ENCODE data around the gene ANKS4B. TPM values are rescaled to one million over a fixed set of nuclear protein-coding genes. Genes with fewer than 3 reads are reported as not detected.

ANKS4B gene
- total and polyA plus RNA-seq, 8 donors, result 0.23 to 9.0 (median 0.61) TPM; not detected in 3

- Histone ChIP-seq H3K4me3 (no peak overlapping the region), H3K4me1 (no peaks in the 10 kb centered on the region), H3K27me3 (peaks cover 0 to 6% (median 0%) of the 10 kb centered on the region in 3 donors), H3K9me3 (no peaks in the 10 kb centered on the region), H3K27ac (no peak overlapping the region), H3K36me3 (no peaks in the 10 kb centered on the region)
- WGBS, 5 donors, result 78 to 88% (median 85%) methylated on average over 15 of the region's 15 CpGs
- intact Hi-C loops (cut with DNase I; ENCODE audit: low total_unique reads), result no loop called here
- DNase-seq, result no peak
- TF ChIP-seq POLR2AphosphoS5 (IDR thresholded peaks at IDR 0.05), result no peak
- no peak for TF ChIP-seq POLR2A (IDR thresholded peaks at IDR 0.05)
- no peak for TF ChIP-seq CTCF (IDR thresholded peaks at IDR 0.05)
- TF ChIP-seq EP300 (IDR thresholded peaks at IDR 0.05), result no peak
These were observed 16.8 kb downstream of the ANKS4B start for GRCh38 chr16:21250072-21250923.

GRCh38 chr16:21253470-21253869 lies 20.0 kb downstream of the ANKS4B start:
- intact Hi-C loops (cut with DNase I; ENCODE audit: low total_unique reads), result no loop called here
- Histone ChIP-seq H3K36me3 (no peaks in the 10 kb centered on the region), H3K4me3 (no peak overlapping the region), H3K4me1 (no peaks in the 10 kb centered on the region), H3K9me3 (no peaks in the 10 kb centered on the region), H3K27me3 (peaks cover 0 to 6% (median 0%) of the 10 kb centered on the region in 3 donors), H3K27ac (no peak overlapping the region)
- 77 to 87% (median 84%) methylated on average over 3 of the region's 3 CpGs for WGBS, 5 donors
- TF ChIP-seq EP300 (IDR thresholded peaks at IDR 0.05) (no peak), POLR2A (IDR thresholded peaks at IDR 0.05) (no peak), CTCF (IDR thresholded peaks at IDR 0.05) (no peak), POLR2AphosphoS5 (IDR thresholded peaks at IDR 0.05) (no peak)
- DNase-seq, result no peak

- Histone ChIP-seq H3K27ac (no peak overlapping the region), H3K9me3 (no peaks in the 10 kb centered on the region), H3K27me3 (peaks cover 0 to 6% (median 0%) of the 10 kb centered on the region in 3 donors), H3K4me3 (no peak overlapping the region), H3K4me1 (peaks cover 0 to 12% (median 4%) of the 10 kb centered on the region in 4 donors), H3K36me3 (no peaks in the 10 kb centered on the region)
- DNase-seq, result no peak
- TF ChIP-seq POLR2AphosphoS5 (IDR thresholded peaks at IDR 0.05), result no peak
- TF ChIP-seq CTCF (IDR thresholded peaks at IDR 0.05), result no peak
- no peak for TF ChIP-seq POLR2A (IDR thresholded peaks at IDR 0.05)
- no peak for TF ChIP-seq EP300 (IDR thresholded peaks at IDR 0.05)
- 79 to 94% (median 91%) methylated on average over 2 of the region's 2 CpGs for WGBS, 5 donors
- intact Hi-C loops (cut with DNase I; ENCODE audit: low total_unique reads), result no loop called here
These were observed 23.1 kb downstream of the ANKS4B start for GRCh38 chr16:21256636-21257035.

GRCh38 chr16:21257284-21257683 lies 23.8 kb downstream of the ANKS4B start:
- H3K9me3 ChIP-seq, result no peaks in the 10 kb centered on the region
- no peak overlapping the region for H3K27ac ChIP-seq
- intact Hi-C loops (cut with DNase I; ENCODE audit: low total_unique reads), result no loop called here
- 77 to 89% (median 87%) methylated on average over 4 of the region's 4 CpGs for WGBS, 5 donors
- peaks cover 0 to under 1% (median 0%) of the 10 kb centered on the region in 3 donors for H3K27me3 ChIP-seq
- H3K36me3 ChIP-seq, result no peaks in the 10 kb centered on the region
- H3K4me3 ChIP-seq, result no peak overlapping the region
- H3K4me1 ChIP-seq, result peaks cover 0 to 15% (median 4%) of the 10 kb centered on the region in 4 donors
- no peak for TF ChIP-seq POLR2AphosphoS5 (IDR thresholded peaks at IDR 0.05)
- no peak for TF ChIP-seq CTCF (IDR thresholded peaks at IDR 0.05)
- no peak for TF ChIP-seq EP300 (IDR thresholded peaks at IDR 0.05)
- no peak for TF ChIP-seq POLR2A (IDR thresholded peaks at IDR 0.05)
- no peak for DNase-seq

Measured in stomach (tissue), 9 donors.